NCI-H1417 treated with DMSO at 0.1 percent for 48 hours (cell line): ENCODE results near the gene THSD4.

Source experiments
- DNase-seq: peaks from one replicate; lab custom pipeline; 2025; lab: John Stamatoyannopoulos, UW

Gene THSD4

DNA sequence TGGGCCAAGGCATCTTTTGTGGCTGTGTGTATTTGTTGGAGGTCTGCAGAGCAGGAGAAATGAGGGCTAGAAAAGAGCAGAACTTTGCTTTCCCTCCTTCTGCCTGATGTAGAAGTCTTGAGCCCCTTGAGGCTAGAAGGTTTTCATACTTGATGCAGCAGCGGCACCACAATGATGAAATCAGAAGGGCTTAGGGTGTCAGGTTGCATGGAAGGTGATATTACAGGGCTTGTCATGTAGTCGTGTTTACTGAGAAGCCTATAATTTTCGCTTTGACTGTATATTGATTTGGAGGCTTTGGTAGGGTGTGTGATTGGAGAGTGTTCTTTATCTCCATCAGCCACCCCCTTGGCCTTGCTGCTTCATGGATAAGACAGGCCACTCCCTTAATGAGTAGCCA lies 339.8 kb downstream of the THSD4 start:
- peak; percentile 32 for DNase-seq

DNA sequence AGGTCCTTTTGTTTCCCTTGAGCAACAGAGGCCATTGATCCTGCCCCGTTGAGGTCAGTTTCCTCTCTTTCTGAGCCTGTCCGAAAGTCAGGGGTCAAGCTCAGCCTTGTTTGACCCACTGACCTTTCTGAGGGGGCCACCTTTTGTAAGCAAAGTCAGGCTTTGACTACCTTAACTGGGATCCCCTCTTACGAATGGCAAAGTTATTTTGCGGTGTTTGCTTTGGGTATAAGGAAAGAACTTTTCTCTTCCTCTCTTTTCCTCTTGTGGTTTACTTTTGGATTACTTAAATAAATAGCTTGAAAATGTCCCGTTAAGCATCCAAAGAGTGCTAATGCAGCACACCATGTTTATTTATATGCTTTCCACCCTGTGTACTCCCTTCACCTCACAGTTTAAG lies 340.6 kb downstream of the THSD4 start:
- no peak for DNase-seq

DNA sequence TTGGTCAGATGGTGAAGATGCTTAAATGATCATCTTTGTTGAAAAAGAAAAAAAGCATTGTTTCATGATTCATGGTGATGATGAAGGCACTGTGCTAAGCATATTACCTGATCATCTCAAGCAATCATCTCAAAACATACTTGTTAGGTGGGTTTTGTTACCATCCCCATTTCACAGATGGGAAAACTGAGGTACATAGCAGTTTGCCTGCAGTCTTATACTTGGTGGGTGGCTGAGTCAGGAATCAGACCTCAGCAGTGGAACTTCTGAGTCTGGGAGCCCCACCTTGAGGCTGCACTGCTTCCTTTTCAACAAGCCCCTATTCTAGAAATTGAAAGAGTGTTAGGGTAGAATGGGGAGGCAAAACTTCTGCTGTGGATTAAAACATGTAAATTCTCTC lies 341.1 kb downstream of the THSD4 start:
- DNase-seq: no peak

DNA sequence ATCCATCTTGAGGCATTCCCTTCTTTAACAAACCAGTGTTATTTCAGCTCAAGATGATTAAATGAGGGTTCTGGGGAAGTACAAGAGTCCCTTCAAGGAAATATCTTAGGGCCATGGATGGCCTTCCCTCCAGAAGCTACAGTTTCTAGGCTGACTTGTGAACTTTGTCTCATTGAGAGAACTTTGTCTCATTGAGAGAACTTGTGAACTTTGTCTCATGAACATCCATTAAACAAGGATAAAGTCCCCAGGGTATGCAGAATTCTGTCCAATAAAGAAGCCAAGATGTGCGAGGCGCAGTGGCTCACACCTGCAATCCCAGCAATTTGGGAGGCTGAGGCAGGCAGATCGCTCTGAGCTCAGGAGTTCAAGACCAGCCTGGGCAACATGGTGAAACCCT lies 341.5 kb downstream of the THSD4 start:
- no peak for DNase-seq

DNA sequence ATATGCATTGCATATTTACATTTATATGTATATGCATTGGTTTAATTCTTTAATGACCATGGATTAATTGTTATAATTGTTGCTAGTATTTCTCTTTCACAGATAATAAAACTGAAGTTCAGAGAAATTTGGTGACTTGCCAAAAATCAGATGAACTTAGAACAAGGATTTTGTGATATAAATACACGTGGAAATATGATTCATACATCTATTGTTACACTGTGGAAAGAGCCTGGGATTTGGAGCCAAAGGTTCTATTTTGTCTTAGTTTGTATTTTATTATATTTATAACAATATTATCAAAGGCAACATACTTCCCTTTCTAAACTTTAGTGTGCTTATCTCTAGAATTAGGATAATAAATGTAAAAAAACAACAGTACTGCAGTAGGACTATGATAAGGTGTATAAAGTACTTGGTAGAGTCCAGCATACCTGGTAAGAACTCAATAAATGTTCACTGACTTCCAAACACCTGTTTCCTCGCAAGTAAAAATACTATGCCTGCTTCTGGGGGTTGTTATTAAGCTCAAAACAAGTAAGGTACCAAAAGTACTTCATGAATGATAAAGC lies 342.9 kb downstream of the THSD4 start:
- DNase-seq: no peak

DNA sequence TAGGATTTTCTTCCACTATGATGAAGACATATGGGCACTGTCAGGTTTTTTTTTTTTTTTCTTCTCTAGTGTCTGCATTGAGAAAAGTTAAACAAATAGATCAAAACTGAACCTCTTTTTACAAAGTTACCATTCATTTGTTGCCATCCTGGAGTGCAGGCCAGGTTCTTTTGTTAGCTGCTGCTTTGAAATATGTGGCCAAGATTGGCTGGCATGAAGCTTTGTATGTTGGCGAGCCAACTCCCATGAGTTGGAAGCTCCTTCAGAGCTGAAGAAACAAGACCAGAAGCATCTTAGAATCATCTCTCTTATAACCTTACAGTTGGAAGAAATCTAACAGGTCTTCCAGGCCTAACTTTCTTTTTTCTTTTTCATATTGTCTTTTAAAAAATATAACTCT lies 346.5 kb downstream of the THSD4 start:
- no peak for DNase-seq

DNA sequence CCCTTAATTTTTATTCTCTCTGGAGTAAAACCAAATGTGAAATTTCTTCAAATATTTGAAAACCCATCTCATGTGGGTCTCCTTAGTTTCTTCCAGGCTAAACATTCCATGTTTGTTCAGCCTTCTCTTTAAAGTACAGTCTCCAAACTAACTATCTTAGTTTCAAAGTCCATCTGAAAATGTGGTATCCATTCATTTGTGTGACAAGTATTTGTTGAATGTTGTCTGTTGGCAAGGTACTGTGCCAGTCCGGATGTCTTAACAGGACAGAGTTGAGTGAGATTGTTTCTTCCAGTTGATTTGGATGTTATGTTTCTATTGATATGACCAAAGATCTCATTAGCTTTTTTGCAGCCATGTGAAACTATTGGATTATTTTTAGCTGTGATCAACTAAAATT lies 347.4 kb downstream of the THSD4 start:
- no peak for DNase-seq

DNA sequence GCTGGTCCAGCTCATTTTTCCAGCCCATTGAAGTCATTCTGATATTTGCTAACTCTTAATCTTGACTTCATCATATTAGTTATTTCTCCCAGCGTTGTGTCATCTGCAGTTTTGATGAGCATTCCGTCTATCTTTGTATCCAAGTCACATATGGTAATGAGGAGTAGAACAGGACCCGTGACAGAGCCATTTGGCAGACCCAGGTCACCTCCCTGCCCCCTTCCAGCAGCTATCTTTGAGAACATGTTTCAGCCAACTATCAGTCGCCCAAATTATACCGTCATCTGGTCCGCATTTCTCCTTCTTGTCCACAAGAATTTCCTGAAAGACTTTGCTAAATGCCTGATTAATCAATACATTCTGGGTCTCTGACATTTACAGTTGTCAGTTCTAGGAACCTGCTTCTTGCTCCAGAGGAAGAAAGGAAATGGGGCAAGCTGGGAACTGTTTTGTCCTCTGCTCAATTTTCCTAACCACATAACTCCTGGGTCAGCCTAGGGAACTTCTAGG lies 347.9 kb downstream of the THSD4 start:
- DNase-seq: no peak

DNA sequence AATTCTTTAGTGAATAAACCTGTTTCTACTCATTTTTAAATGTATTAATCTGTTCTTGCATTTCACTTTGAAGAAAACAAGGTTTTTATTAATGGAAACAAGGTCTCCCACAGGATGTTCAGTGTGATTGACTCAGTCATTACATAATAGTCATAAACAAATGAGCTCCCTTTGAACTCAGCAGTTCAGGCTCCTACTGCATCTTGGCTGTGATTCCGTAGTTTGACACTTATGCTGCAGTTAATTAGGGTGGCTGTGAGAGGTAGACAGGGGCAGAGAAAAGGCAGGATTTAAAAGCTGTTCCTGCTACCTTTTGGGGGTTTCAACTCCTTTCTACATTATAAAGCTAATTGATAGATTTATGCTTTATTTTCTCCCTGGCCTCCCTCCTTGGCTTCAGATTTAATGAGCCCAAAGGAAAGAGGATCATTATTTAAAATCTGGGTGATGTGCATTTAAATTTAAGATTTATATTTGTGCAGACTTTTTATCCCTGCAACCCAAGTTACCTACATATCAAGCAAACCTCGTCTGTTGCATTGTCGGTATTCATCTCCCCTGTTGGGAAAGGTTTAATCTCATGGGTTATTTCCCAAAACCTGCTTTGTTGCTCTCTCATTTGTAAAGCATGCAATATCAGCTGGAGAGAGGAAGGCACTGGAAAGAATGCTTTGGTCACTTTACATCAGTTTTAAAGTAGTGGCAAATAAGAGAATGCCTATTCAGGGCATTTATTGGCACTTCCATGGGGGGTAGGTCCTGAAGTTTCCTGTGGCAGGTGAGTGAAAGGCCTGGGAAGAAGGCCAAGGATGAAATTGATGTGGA lies 350.1 kb downstream of the THSD4 start:
- DNase-seq: no peak

DNA sequence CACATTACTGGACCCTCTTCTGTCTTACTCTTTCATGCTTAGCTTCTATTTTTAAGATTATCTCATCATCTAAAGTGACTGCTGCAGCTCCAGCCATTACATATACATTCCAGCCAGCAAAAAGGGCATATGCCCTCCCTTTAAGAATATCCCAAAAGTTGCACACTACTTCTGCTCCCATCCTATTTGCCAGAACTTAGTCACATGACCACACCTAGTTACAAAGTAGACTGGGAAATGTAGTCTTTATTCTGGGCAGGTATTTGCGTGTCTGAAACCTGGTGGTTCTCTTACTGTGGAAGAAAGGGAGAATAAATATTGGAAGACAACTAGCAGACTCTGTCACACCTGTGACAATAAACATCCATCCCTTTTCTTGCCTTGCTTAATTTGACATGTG lies 353.4 kb downstream of the THSD4 start:
- no peak for DNase-seq

DNA sequence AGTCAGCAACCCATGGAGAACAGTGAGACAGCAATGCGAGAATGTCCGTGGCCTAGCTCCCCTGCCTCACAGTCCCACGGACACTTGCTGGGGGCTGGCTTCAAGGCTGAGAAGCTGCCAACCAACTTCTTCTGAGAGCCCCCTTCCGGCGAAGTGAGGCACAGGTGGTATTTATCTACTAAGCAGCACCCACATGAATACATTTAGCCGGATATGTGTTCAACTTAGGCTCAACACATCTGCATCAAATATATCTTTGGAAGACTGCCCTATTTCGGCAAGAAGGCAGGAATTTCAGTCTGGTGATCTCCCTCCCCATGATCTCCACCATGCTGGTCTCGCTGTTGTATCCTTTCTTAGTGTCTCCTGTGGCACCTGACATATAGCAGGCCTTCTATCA lies 354.1 kb downstream of the THSD4 start:
- no peak for DNase-seq

DNA sequence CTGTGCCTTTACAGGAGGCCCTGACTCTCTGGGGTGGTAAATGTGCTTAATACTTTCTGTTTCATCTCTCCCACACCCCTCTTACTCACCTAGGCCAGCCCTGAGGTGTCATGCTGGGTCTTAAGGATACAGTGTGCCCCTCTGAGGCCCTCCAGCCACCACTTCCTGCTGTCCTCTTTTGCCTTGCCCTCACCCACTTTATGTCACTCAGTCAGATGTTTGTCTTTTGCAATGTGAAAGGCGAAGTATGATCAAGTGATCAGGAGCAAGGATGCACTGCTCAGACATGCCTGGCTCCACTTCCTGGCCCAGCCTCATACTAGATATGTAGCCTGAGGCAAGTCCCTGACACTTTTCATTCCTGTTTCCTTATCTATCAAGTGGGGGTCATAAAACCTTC lies 356.1 kb downstream of the THSD4 start:
- DNase-seq: no peak

DNA sequence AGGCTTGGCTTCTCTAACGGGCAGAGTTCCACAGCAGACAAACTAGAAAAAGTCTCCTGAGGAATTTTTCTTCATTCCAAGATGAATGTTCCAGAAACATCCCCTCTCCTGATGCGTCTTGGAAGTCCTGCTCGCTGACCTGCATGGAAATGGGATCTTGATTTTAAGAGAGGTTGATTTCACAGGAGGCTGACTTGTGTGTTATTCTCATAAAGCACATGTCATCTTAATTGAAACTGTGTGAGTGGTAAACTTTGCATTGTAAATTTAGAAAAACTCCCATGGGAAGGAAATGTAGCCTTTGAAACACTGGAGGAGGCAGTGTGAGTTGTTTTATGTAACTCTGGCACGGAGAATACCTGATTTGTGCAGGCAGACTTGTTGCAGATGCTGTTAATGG lies 357.3 kb downstream of the THSD4 start:
- DNase-seq: no peak

DNA sequence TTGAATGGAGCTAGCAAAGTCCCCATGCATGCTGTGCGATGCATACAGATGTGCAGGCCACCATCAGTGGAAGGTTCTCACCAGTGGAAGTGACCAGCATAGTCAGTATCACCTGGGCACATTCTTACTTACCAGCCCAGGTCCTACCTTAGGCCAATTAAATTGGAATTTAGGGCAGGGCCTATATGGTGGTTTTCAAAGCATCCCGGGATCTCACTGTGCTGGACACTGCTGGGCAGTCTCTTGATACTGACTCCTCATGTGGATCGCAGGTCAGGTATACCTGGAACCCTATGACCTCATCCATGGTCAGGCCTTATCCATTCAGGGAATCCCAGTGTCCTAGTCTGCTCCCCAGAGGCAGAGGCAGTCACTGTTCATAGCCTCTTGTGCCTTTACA lies 358.5 kb downstream of the THSD4 start:
- DNase-seq: no peak

DNA sequence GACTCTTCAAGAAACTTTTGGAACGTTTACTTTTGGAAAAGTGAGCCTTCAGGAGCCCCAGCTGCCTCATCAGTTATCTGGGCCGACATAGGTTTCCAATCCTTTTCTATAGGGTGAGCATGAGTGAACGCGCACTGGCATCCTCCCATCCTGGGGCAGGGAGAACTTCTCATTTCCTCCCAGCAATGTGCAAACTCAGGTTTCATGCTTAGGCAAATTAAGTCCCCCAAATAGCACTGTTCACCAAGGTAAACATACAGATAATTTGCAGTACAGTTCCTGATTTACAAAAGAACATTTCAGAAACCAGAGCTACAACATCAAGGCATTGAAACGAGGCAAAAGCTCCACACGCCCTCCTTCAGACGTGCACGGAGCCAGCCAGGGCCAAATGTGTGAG lies 361.6 kb downstream of the THSD4 start:
- no peak for DNase-seq

DNA sequence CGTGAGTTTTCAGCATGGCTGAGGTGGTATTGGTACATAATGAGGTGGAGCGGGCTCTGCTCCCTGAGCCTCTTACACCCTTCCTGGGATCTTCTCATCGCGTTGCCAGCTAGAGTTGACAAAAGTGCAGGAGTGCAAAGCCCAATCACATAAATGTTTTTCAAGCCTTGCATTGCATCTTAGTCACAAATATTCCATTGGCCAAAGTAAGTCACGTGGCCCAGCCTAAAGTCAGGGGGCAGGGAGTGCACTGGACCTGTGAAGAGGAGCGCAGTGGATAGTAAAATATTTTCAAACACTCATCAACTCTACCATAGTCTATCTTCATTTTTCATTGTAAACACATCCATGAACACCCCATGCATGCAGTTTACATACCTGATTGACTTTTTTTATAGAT lies 365.3 kb downstream of the THSD4 start:
- no peak for DNase-seq

DNA sequence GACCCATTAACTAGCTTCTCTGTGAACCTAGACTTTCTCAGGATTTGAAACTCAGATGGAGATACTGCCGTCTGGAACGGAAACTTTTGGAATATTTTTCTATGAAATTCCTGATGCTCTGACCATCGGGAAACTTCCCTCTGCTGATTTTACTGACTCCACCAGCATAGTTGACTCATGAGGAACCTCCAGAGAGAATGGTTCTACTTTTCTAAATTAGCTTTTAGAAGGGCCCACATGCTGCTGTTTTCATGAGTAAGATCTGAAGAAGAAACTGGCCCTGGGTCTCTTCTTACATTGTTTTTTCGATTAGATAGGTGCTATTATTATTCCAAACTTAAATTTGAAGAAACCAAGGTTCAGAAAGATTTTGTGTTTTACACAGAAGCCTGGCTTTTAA lies 368.8 kb downstream of the THSD4 start:
- DNase-seq: no peak

DNA sequence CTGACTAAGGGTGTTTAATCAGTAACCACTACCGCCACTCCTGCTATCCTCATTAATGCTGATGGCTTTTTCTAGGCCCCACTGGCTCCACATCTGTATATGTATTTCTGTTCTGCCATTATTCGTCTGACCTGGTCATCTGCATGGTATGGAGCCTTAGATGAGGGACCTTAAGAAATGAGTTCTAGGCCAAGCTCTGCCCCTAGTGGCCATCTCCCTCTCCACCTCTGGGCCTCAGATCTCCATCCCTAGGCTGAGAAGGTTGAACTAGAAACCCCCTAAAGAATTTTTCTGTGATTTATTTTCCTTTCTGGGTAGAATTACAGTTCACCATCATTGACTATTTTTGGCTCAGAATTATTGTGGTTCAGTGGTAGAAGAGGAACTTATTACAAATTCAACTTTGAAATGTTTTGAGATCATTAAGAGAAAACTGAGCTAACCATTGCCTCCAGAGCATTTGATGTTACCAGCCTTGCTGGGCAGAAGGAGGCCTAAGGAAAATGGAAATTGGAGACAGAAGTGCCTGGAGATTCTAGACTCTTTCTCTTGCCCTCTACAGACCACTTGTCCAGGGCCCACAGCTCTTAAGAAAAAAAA lies 369.9 kb downstream of the THSD4 start:
- no peak for DNase-seq

DNA sequence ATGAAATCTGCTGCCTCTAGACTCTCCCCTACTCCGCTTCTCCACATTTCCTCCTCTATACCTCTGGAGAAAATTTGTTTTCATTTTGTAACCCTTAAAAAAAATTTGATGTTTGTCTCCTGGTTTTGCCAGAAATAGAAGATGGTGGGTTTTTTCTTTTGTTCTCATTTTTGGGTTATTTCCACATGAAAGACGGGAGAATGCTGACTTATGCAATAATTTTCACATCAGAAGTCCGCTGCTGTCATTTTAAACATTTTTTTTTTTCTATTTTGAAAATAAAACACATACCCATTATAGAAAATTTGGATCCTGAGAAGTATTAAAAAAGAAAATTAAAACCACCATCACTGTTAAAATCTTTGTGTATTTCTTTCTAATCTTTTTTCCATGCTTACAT lies 374.3 kb downstream of the THSD4 start:
- no peak for DNase-seq

DNA sequence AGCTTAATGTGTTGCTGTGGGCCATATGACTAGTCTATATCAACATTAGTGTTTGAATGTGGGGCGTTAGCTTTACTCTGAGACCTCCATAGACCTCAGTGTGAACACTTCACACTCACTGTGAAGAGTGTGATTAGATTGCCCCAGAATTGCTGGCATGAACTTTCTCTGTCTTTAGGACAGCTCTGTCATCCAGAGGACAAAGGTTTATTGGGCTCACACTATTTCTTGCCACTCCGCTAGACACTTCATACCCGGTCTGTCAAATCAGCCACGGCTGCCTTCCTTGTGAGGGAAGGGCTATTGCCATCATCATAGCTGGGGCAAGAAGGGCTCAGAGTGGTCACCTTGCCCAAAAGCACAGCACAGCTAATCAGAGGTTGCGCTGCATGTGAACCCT lies 378.3 kb downstream of the THSD4 start:
- DNase-seq: no peak

DNA sequence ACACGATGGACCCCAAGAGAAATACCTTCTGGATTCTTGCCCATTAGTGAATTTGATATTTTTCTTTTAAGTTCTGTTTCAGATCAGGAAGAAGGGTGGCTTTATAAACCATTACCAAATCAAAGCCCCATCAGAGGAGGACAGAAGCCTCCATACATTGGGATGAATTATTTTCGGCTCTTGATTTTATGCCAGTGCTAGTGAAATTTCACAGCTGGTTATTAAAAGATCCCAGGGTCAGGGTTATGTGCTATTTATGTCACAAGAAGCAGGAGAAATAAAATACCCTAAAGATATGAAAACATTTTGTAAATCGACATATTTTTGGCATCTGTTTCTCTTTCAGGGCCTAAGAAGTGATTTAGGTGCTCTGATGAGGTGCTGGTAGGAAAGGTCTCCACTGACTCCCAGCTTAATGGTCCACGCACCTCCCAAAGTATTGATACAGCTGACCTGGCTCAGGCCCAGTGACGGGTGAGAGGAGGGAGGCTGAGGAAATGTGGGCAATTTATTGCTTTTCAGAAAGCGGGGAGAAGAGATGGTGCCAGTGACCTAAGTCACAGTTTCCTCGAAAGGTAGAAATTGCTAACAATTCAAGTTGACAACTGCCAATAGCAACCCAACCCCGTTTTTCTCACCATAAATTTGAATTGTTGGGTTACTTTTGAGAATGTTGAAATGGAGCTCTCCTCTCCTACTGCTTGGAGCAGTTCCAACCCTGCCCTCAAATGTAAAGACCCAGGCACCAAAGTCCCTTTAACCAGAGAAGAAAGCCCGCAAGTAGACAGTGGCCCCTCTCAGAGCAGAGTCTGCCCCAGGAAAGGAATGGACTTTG lies 379.5 kb downstream of the THSD4 start:
- no peak for DNase-seq

DNA sequence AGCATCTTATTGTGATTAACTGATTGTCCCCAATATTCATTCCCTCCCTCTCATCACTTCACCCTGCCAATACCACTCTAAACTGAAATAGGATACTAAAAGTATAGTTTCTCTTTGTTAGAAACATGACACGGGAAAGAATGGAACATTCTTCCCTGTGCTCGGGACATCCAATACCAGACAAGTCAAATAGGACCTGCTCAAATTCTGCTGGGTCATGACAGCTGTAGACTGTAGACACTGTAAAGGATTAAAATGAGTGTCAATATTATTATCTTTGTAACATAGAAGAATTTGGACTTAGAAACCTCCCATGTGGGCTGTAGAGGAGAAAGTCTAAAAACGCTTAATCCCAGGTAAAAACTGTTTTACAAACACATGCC lies 380.1 kb downstream of the THSD4 start:
- DNase-seq: no peak
